GM23338 (cell line): ENCODE measurements around the gene ADIRF. TPM values are rescaled to one million over a fixed set of nuclear protein-coding genes. Genes with fewer than 3 reads are reported as not detected.
"Not testable (repeated sequence)": the region's sequence is repeated elsewhere in the genome, so short reads cannot be mapped to it uniquely, and the experiment has no call there.

Experiments used
- ATAC-seq: fragments of 200-7000 bp; cut with Tn5 transposase; 3 replicates; pipeline ENCODE4 v1.9.1; 2020
- DNase-seq: peaks from one replicate; pipeline ENCODE4 v3.0.0-alpha.2; 2015; ENCODE audit warnings: low spot score
- H2AFZ ChIP-seq: fragments of 200-600 bp; sonication (generic); 2 replicates; pipeline ENCODE4 v1.8.0; 2016; ENCODE audit warnings: antibody characterized with exemption, mild to moderate bottlenecking, moderate library complexity
- H3F3A ChIP-seq: fragments of 200-600 bp; sonication (generic); replicated peaks from 2 replicates; pipeline ENCODE4 v1.8.0; 2017; ENCODE audit warnings: antibody characterized with exemption, mixed run types, low read depth
- H3K27ac ChIP-seq: fragments of 200-600 bp; sonication (generic); 2 replicates; pipeline ENCODE4 v1.6.1; 2016; ENCODE audit warnings: low read depth
- H3K27me3 ChIP-seq: fragments of 200-600 bp; sonication (generic); 2 replicates; pipeline ENCODE4 v1.8.0; 2016; ENCODE audit warnings: mild to moderate bottlenecking, mixed run types, moderate library complexity; ENCODE audit not compliant: insufficient read depth
- H3K36me3 ChIP-seq: fragments of 200-600 bp; sonication (generic); 2 replicates; pipeline ENCODE4 v1.8.0; 2016; ENCODE audit warnings: mild to moderate bottlenecking; ENCODE audit not compliant: insufficient read depth
- H3K4me1 ChIP-seq: fragments of 200-600 bp; sonication (generic); 2 replicates; pipeline ENCODE4 v1.8.0; 2016; ENCODE audit warnings: mild to moderate bottlenecking, moderate library complexity; ENCODE audit not compliant: insufficient read depth
- H3K4me2 ChIP-seq: fragments of 200-600 bp; sonication (generic); 2 replicates; pipeline ENCODE4 v1.7.1; 2017; ENCODE audit warnings: mixed run types
- H3K4me3 ChIP-seq: fragments of 200-600 bp; sonication (generic); 2 replicates; pipeline ENCODE4 v1.6.1; 2016; ENCODE audit warnings: mixed run types
- H3K79me2 ChIP-seq: fragments of 200-600 bp; sonication (generic); replicated peaks from 2 replicates; pipeline ENCODE4 v1.8.0; 2017; ENCODE audit warnings: mild to moderate bottlenecking; ENCODE audit not compliant: insufficient read depth
- H3K9me2 ChIP-seq: fragments of 200-600 bp; sonication (generic); 2 replicates; pipeline ENCODE4 v1.8.0; 2017; ENCODE audit not compliant: insufficient read depth
- H4K20me1 ChIP-seq: fragments of 200-600 bp; sonication (generic); replicated peaks from 2 replicates; pipeline ENCODE4 v1.8.0; 2017; ENCODE audit warnings: mild to moderate bottlenecking; ENCODE audit not compliant: insufficient read depth
- H3K27ac Mint-ChIP-seq: 2 replicates; pipeline ENCODE4 v1.8.0; 2020; ENCODE audit warnings: inconsistent platforms, mild to moderate bottlenecking, moderate library complexity, mixed read lengths
- H3K27me3 Mint-ChIP-seq: 3 replicates; pipeline ENCODE4 v1.8.0; 2022; ENCODE audit warnings: low read depth, mild to moderate bottlenecking, moderate library complexity, mixed read lengths, inconsistent platforms; ENCODE audit not compliant: insufficient read depth, poor library complexity
- H3K36me3 Mint-ChIP-seq: 3 replicates; pipeline ENCODE4 v1.8.0; 2021; ENCODE audit warnings: low read depth, mild to moderate bottlenecking, inconsistent platforms, moderate library complexity, mixed read lengths
- H3K4me1 Mint-ChIP-seq: 3 replicates; pipeline ENCODE4 v1.8.0; 2020; ENCODE audit warnings: mild to moderate bottlenecking, inconsistent platforms, mixed read lengths
- H3K4me3 Mint-ChIP-seq: 3 replicates; pipeline ENCODE4 v1.8.0; 2021; ENCODE audit warnings: moderate library complexity, mild to moderate bottlenecking, inconsistent platforms, mixed read lengths
- H3K9me3 Mint-ChIP-seq: 3 replicates; pipeline ENCODE4 v1.8.0; 2020; ENCODE audit warnings: moderate library complexity, mild to moderate bottlenecking, inconsistent platforms, mixed read lengths
- CREB1 ChIP-seq: fragments of 250-450 bp; sonication (Bioruptor Pico); IDR thresholded peaks from 2 replicates; pipeline ENCODE4 v1.5.0; 2020; ENCODE audit warnings: low read depth, mild to moderate bottlenecking, moderate library complexity
- EZH2 ChIP-seq: fragments of 200-600 bp; sonication (generic); IDR thresholded peaks from one replicate; pipeline ENCODE4 v1.8.0; 2017; ENCODE audit warnings: antibody characterized with exemption, mild to moderate bottlenecking, low read depth; ENCODE audit not compliant: unreplicated experiment
- EZH2phosphoT487 ChIP-seq: fragments of 200-600 bp; sonication (generic); IDR thresholded peaks from one replicate; pipeline ENCODE4 v1.8.1; 2018; ENCODE audit warnings: antibody characterized with exemption; ENCODE audit not compliant: unreplicated experiment
- POLR2AphosphoS5 ChIP-seq: IDR thresholded peaks from 2 replicates; pipeline ENCODE4 v1.6.1; 2016; ENCODE audit warnings: antibody characterized with exemption, low read depth
- REST ChIP-seq: IDR thresholded peaks from one replicate; pipeline ENCODE4 v1.6.1; 2018; ENCODE audit warnings: antibody characterized with exemption; ENCODE audit not compliant: unreplicated experiment
- STAT1 ChIP-seq: IDR thresholded peaks from one replicate; pipeline ENCODE4 v1.6.1; 2016; ENCODE audit warnings: antibody characterized with exemption; ENCODE audit not compliant: unreplicated experiment
- ZNF331 ChIP-seq: fragments of 250-450 bp; sonication (Bioruptor Pico); IDR thresholded peaks from 2 replicates; pipeline ENCODE4 v1.5.0; 2020; ENCODE audit warnings: low read depth, mild to moderate bottlenecking, moderate library complexity
- ZNF462 ChIP-seq: fragments of 250-450 bp; sonication (Bioruptor Pico); IDR thresholded peaks from 2 replicates; pipeline ENCODE4 v1.5.0; 2020; ENCODE audit warnings: mild to moderate bottlenecking, moderate library complexity
- polyA plus RNA-seq: library from polyadenylated mRNA; unstranded; fragments of >200 nt; fragmentation: Nextera tagmentation; extraction: Ambion mirVana; gene quantifications from 2 replicates; pipeline ENCODE4 v1.2.1, GENCODE V29; 2016
- total RNA-seq: library from RNA; depleted of rRNA; stranded (reverse); fragments of >200 nt; shearing (Covaris generic); gene quantifications from 2 replicates; pipeline ENCODE4 v1.2.3, GENCODE V29; 2014

ADIRF gene
- total and polyA plus RNA-seq, 2 experiments from 2014 or later, result 1.7 TPM; not detected in 1

GRCh38 chr10:86932674-86933073, 35.6 kb upstream of the ADIRF start:
- H3K27ac Mint-ChIP-seq, result no peak overlapping the region
- no peak overlapping the region for H3K4me3 Mint-ChIP-seq
- no peak overlapping the region for H2AFZ ChIP-seq
- H3K27me3 Mint-ChIP-seq, result peaks cover 27% of the 10 kb centered on the region
- no peaks in the 10 kb centered on the region for H3K79me2 ChIP-seq
- H3K9me2 ChIP-seq, result no peaks in the 10 kb centered on the region
- no peaks in the 10 kb centered on the region for H3K9me3 Mint-ChIP-seq
- H3K27ac ChIP-seq, result no peak overlapping the region; the same call in 1 of the 2 replicates
- H3K36me3 ChIP-seq, result peaks cover 17% of the 10 kb centered on the region
- H3K27me3 ChIP-seq, result no peaks in the 10 kb centered on the region
- H3K4me1 ChIP-seq, result no peaks in the 10 kb centered on the region
- no peak overlapping the region for H3K4me2 ChIP-seq
- H3K4me3 ChIP-seq, result no peak overlapping the region
- peaks cover 17% of the 10 kb centered on the region for H3K36me3 Mint-ChIP-seq
- no peak for ATAC-seq
- no peak for TF ChIP-seq EZH2
- no peak for TF ChIP-seq POLR2AphosphoS5
- TF ChIP-seq ZNF331 (CRISPR knock-in tag), result no peak
- TF ChIP-seq REST, result no peak
- no peak for TF ChIP-seq EZH2phosphoT487
- TF ChIP-seq CREB1 (CRISPR knock-in tag), result no peak
- no peak for TF ChIP-seq ZNF462 (CRISPR knock-in tag)
- no peak for TF ChIP-seq STAT1
- no peak for DNase-seq
- peaks cover 12% of the 10 kb centered on the region; the same call in 1 of the 2 replicates for H4K20me1 ChIP-seq
- H3F3A ChIP-seq, result peaks cover 5% of the 10 kb centered on the region; the same call in 1 of the 2 replicates
- H3K4me1 Mint-ChIP-seq, result peaks cover 3% of the 10 kb centered on the region; the same call in 1 of the 3 replicates

- H3K27ac Mint-ChIP-seq, H2AFZ ChIP-seq: not testable (repeated sequence)
Measured at GRCh38 chr10:86934162-86934711, 34.0 kb upstream of the ADIRF start.

More at GRCh38 chr10:86934162-86934711, 34.0 kb upstream of the ADIRF start:
- ATAC-seq, result peak; percentile 10; the same call in 1 of the 3 replicates
- not testable (repeated sequence) for H3K4me3 Mint-ChIP-seq, H3K4me2 ChIP-seq, H3K79me2 ChIP-seq, H3K4me1 ChIP-seq, H3K9me2 ChIP-seq, H3F3A ChIP-seq, H3K4me1 Mint-ChIP-seq, H3K4me3 ChIP-seq, DNase-seq, H3K9me3 Mint-ChIP-seq, H3K27me3 ChIP-seq
- Mint-ChIP-seq H3K36me3 (peaks cover 14% of the 10 kb centered on the region), H3K27me3 (peaks cover 29% of the 10 kb centered on the region)
- Histone ChIP-seq H4K20me1 (peaks cover 12% of the 10 kb centered on the region; the same call in 1 of the 2 replicates), H3K27ac (0 out of 2 replicates have a peak overlapping the region, but pooled peaks have one; percentile 36), H3K36me3 (peaks cover 12% of the 10 kb centered on the region)
